Fibroblast of the aortic adventitia (primary cell): ENCODE measurements around the gene IL20RB. TPM values are rescaled to one million over a fixed set of nuclear protein-coding genes. Genes with fewer than 3 reads are reported as not detected.
"Not testable (repeated sequence)": the region's sequence is repeated elsewhere in the genome, so short reads cannot be mapped to it uniquely, and the experiment has no call there.

ENCODE experiments used
- DNase-seq: peaks from one replicate; pipeline ENCODE4 v3.0.0-alpha.2; 2010; ENCODE audit warnings: low read depth
- H3K4me3 ChIP-seq: 2 replicates; pipeline ENCODE4 v1.5.1; 2011; ENCODE audit warnings: low read depth, mild to moderate bottlenecking, control low read depth, low read length, moderate library complexity
- total RNA-seq: library from RNA; depleted of rRNA; stranded (reverse); fragments of >200 nt; gene quantifications from 2 replicates; pipeline ENCODE4 v1.2.3, GENCODE V29; 2012; ENCODE audit warnings: low replicate concordance
- TF ChIP-seq, protein P1 (sequence below): IDR thresholded peaks from 2 replicates; pipeline ENCODE4 v1.5.1; 2011; ENCODE audit warnings: mild to moderate bottlenecking, low read length, control low read depth, inconsistent platforms; ENCODE audit not compliant: insufficient read depth

Gene IL20RB
- total RNA-seq, 1 donor, result 4.6 TPM

DNA sequence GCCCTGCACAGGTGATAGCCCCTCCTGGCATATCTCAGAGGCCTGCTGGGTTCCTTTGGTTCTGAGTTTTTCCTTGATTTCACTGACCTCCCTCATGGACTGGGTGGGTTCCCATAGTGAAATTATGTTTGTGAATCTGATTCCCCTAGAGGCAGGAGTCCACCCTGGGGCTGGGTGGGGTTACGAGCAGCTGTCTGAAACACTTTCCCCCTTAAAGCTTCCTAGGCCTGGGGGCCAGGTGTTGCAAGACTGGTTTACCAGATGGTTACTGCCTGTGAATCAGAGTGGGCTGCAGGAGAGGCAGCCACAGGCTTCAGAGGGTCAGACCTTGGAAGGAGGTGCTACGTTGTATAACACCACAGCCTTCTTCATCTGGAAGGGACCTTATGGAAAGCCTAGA lies 34.3 kb downstream of the IL20RB start:
- no peak for DNase-seq
- no peak overlapping the region for H3K4me3 ChIP-seq
- TF ChIP-seq, protein P1, sequence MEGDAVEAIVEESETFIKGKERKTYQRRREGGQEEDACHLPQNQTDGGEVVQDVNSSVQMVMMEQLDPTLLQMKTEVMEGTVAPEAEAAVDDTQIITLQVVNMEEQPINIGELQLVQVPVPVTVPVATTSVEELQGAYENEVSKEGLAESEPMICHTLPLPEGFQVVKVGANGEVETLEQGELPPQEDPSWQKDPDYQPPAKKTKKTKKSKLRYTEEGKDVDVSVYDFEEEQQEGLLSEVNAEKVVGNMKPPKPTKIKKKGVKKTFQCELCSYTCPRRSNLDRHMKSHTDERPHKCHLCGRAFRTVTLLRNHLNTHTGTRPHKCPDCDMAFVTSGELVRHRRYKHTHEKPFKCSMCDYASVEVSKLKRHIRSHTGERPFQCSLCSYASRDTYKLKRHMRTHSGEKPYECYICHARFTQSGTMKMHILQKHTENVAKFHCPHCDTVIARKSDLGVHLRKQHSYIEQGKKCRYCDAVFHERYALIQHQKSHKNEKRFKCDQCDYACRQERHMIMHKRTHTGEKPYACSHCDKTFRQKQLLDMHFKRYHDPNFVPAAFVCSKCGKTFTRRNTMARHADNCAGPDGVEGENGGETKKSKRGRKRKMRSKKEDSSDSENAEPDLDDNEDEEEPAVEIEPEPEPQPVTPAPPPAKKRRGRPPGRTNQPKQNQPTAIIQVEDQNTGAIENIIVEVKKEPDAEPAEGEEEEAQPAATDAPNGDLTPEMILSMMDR, result no peak

DNA sequence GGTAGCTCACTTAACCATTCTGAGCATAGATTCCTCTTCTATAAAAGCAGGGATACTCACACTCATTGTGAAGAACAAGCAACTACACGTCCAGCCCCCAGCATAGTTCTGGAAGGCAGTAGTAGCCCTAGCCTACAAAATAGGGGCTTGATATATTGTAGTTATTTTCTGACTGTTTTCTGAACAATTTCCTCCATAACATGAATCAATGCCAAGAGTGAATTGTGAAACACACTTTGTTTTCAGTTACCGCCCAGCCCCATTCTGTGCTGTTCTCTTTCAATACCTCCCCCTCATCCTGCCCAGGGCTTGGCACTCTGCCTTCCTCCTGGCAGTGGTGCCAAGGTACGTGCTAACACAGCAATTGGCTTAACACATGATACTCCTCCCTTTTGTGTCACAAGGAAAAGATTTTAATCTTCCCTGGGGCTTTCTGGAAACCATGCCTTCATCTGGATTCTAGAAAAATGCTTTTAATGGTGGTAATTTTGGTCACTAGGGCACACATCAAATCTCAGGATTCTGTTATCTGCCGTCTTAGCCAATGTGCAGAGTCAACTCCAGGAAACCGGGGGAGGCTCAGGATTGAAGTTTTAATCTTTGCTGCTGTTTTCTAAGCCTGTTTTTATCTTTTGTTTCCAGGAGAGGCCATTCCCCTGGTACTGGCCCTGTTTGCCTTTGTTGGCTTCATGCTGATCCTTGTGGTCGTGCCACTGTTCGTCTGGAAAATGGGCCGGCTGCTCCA lies 37.2 kb downstream of the IL20RB start:
- H3K4me3 ChIP-seq, result no peak overlapping the region
- peak; percentile 99 for DNase-seq
- TF ChIP-seq, protein P1, result no peak

DNA sequence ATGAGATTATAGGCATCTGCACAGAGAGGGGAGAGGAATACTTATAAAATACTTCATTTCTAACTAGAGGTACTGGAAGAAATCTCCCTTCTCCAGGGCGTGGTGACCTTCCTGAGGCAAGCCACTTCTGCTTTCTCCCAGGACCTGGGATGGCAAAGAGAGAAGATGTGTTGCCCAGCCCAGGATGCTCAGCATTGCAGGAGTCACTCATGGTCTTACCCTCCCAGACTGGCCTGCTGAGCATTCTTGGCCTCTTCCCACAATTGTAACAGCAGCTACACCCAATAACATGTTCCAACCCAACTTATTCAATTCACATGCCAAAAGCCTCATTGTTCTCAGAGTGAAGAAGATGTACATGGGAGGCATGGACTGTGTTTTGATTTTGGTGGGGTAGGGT lies 37.9 kb downstream of the IL20RB start:
- TF ChIP-seq, protein P1, result no peak
- H3K4me3 ChIP-seq, result no peak overlapping the region
- peak; percentile 76 for DNase-seq

DNA sequence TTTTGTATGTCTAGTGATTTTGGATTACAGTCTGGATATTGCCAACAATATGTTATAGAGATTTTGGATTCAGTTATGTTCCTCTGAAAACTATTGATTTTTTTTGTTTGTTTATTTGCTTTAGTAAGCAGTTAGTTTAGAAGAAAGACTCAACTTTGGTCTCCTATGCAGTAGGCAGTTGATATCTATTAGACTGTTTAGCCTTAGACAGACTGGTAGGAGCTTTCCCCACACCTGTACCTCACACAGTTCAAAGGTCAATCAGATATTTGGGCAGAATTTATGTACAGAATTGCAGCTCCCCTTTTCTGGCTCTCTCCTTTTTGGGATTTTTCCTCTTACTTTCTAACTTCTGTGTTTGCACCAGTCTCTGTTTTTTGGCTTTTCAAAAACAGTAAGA lies 42.3 kb downstream of the IL20RB start:
- no peak for DNase-seq
- TF ChIP-seq, protein P1, result no peak
- no peak overlapping the region for H3K4me3 ChIP-seq

DNA sequence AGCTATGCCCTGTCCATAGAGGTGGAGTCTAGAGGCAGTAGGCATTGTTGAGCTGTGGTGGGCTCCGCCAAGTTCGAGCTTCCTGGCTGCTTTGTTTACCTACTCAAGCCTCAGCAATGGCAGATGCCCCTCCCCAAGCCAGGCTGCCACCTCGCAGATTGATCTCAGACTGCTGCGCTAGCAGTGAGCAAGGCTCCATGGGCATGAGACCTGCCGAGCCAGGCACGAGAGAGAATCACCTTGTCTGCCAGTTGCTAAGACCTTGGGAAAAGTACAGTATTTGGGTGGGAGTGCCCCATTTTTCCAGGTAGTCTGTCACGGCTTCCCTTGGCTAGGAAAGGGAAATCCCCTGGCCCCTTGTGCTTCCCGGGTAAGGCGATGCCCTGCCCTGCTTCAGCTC lies 49.6 kb downstream of the IL20RB start:
- DNase-seq, H3K4me3 ChIP-seq: not testable (repeated sequence)

DNA sequence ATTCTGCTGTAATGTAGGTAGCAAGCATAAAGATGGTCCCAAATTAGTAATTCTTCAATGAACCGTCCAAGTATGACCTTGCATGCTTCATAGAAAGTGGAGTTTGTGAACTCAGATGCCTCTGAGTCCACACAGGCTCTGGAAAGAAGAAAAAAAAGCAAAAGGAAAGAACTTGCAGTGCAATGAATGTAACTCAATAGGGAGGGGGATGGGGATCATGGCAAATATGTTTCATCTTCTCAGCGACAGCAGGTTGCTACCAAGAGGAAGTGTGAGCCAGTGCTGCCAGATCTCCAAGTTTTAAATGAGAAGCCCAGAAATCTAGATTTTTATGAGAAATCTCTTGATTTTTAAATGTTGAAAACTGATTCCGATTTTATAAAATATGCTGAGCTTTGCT lies 50.3 kb downstream of the IL20RB start:
- TF ChIP-seq, protein P1, result no peak
- DNase-seq, result no peak
- no peak overlapping the region for H3K4me3 ChIP-seq

DNA sequence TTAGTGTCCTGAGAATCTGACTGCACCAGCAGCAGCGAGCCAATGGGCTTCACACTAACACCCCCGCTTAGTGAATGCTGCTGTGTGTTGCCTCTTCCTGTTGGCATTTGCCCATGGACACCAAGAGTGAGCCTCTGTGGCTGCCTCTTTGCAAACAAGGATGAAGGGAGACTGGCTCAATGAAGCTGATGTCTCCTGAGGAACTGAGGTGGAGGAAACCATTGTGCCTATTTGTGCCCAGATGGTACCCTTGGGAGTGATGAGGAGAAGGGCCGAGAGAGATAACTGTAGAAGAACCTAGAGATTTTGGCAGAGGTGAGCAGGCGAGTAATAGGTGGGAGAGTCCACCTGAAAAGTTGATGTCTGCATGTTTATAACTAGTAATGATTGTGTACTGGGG lies 51.2 kb downstream of the IL20RB start:
- H3K4me3 ChIP-seq, result no peak overlapping the region
- TF ChIP-seq, protein P1, result no peak
- no peak for DNase-seq
